Measurements from ENCODE around the gene B3GNT9. TPM values are rescaled to one million over a fixed set of nuclear protein-coding genes. Genes with fewer than 3 reads are reported as not detected.

The B3GNT9 gene
- total RNA-seq, 3 donors from 2014 or later (not counting 1 experiment from before 2014, with no cell fraction given) = 0.80 to 1.3 (median 1.0) TPM

- H3K4me1 Mint-ChIP-seq = peaks cover 25 to 45% of the 10 kb centered on the region in 2 donors
These were observed 8.1 kb upstream of the B3GNT9 start for GRCh38 chr16:67158637-67159600.

DNA sequence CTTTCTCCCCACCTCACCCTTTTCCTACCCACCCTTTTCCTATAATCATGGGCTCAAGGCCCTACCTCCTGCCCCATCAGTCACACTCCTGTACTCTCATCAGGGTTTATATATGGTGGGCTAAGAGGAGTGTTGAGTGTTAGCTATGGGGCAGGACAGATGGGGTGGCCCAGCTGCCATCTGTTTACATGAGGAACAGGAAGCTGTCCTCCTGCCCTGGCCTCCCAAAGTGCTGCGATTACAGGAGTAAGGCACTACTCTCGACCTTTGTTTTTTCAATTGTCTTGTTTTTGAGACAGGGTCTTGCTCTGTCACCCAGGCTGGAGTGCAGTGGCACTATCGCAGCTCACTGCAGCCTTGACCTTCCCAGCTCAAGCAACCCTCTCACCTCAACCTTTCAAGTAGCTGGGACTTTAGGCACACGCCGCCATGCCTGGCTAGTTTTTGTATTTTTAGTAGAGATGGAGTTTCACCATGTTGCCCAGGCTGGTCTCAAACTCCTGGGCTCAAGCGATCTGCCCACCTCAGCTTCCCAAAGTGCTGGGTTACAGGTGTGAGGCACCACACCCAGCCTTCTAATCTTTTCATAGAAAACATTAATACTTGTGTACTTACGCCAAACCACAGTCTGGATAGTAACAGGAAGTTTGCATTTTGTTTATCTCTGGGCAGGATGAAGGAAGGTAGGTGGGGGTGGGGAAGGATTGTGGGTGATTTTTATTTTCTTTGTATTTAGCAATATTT lies 7.3 kb upstream of the B3GNT9 start:
- Histone ChIP-seq H3K27me3 (ENCODE audit: control insufficient read depth, insufficient read depth, low read length) (peaks cover 17% of the 10 kb centered on the region), H3K36me3 (ENCODE audit: control insufficient read depth, insufficient read depth, low read length) (no peaks in the 10 kb centered on the region), H3K4me1 (ENCODE audit: control insufficient read depth, insufficient read depth, low read length) (peaks cover 70% of the 10 kb centered on the region), H3K27ac (ENCODE audit: low read length) (peak overlapping the region; percentile 88), H3K4me3 (ENCODE audit: low read length) (no peak overlapping the region), H3K9me3 (ENCODE audit: control insufficient read depth, insufficient read depth, low read length) (no peaks in the 10 kb centered on the region)
- WGBS (ENCODE audit: insufficient coverage) = 72% methylated on average over 7 of the region's 7 CpGs
- Mint-ChIP-seq H3K36me3 (no peaks in the 10 kb centered on the region), H3K27ac (peak overlapping the region; percentile 80 to 85), H3K4me3 (peak overlapping the region; percentile 88), H3K4me1 (peaks cover 25 to 47% of the 10 kb centered on the region in 2 donors), H3K27me3 (ENCODE audit: low read depth in 2 of 2) (peaks cover 2 to 17% of the 10 kb centered on the region in 2 donors), H3K9me3 (no peaks in the 10 kb centered on the region)
- no peak for ATAC-seq
- DNase-seq = peak in 1 of 2 donors; percentile 67
- intact Hi-C loops (cut with micrococcal nuclease) = loop anchor here (5.0 kb wide), 1 partner anchor 46 kb away; no protein-coding TSS in a partner anchor
- TF ChIP-seq, protein P1, sequence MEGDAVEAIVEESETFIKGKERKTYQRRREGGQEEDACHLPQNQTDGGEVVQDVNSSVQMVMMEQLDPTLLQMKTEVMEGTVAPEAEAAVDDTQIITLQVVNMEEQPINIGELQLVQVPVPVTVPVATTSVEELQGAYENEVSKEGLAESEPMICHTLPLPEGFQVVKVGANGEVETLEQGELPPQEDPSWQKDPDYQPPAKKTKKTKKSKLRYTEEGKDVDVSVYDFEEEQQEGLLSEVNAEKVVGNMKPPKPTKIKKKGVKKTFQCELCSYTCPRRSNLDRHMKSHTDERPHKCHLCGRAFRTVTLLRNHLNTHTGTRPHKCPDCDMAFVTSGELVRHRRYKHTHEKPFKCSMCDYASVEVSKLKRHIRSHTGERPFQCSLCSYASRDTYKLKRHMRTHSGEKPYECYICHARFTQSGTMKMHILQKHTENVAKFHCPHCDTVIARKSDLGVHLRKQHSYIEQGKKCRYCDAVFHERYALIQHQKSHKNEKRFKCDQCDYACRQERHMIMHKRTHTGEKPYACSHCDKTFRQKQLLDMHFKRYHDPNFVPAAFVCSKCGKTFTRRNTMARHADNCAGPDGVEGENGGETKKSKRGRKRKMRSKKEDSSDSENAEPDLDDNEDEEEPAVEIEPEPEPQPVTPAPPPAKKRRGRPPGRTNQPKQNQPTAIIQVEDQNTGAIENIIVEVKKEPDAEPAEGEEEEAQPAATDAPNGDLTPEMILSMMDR (IDR thresholded peaks at IDR 0.05) = no peak

More at GRCh38 chr16:67158637-67159600, 8.1 kb upstream of the B3GNT9 start:
- Histone ChIP-seq H3K4me3 (ENCODE audit: low read length) (peak overlapping the region; percentile 93), H3K9me3 (ENCODE audit: control insufficient read depth, insufficient read depth, low read length) (no peaks in the 10 kb centered on the region), H3K36me3 (ENCODE audit: control insufficient read depth, insufficient read depth, low read length) (no peaks in the 10 kb centered on the region), H3K27ac (ENCODE audit: low read length) (peak overlapping the region; percentile 88), H3K4me1 (ENCODE audit: control insufficient read depth, insufficient read depth, low read length) (peaks cover 77% of the 10 kb centered on the region), H3K27me3 (ENCODE audit: control insufficient read depth, insufficient read depth, low read length) (peaks cover 22% of the 10 kb centered on the region)
- WGBS (ENCODE audit: insufficient coverage) = 6% methylated on average over 34 of the region's 34 CpGs
- peak overlapping the region; percentile 80 to 85 for H3K27ac Mint-ChIP-seq
- H3K27me3 Mint-ChIP-seq (ENCODE audit: low read depth in 2 of 2) = peaks cover 0 to 11% of the 10 kb centered on the region in 2 donors
- peak; percentile 50 to 91 for DNase-seq
- no peaks in the 10 kb centered on the region for H3K9me3 Mint-ChIP-seq
- peak; percentile 25 to 44 (median 30) for ATAC-seq
- H3K36me3 Mint-ChIP-seq = no peaks in the 10 kb centered on the region
- H3K4me3 Mint-ChIP-seq = peak overlapping the region; percentile 88
- intact Hi-C loops (cut with micrococcal nuclease) = loop anchor here (1.0 to 5.0 kb wide), 2 partner anchors 24 to 47 kb away; partner anchors contain the start of gene MATCAP1
- TF ChIP-seq, protein P1 (IDR thresholded peaks at IDR 0.05) = no peak

DNA sequence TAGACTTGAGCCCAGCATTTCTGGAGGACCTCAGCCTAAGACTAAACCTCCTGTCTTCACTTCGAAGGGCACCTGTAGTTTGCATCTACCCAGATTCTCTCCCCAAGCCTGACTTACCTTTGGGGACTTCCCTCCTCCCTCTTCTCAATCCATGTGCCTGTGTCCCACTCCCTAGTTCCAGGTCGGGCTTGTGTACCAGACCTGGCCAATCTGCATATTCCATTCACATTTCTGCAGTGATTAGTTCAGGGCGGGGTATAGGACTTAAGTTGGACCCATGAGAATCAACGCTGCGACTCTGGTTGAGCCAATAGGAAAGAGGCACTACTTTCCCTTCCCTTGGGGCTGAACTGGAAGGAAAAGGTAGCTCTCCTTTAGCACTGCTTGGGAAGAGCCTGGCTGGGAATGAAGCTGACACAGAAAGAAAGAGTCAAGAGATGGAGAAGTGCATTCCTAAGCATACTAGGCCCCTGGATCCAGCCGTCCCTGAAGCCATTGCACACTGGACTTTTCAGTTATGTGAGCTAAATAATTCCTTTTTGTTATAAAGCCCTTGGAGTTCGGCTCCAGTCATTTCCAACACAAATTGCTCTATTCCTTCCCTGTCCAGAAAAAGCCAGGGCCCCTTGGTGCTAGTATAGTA lies 6.4 kb upstream of the B3GNT9 start:
- Mint-ChIP-seq H3K4me1 (peaks cover 25 to 52% of the 10 kb centered on the region in 2 donors), H3K36me3 (no peaks in the 10 kb centered on the region), H3K27ac (peak overlapping the region; percentile 80 to 85), H3K9me3 (no peaks in the 10 kb centered on the region), H3K4me3 (peak overlapping the region; percentile 88), H3K27me3 (ENCODE audit: low read depth in 2 of 2) (peaks cover 7 to 19% of the 10 kb centered on the region in 2 donors)
- Histone ChIP-seq H3K9me3 (ENCODE audit: control insufficient read depth, insufficient read depth, low read length) (no peaks in the 10 kb centered on the region), H3K27ac (ENCODE audit: low read length) (peak overlapping the region; percentile 88), H3K4me3 (ENCODE audit: low read length) (no peak overlapping the region), H3K27me3 (ENCODE audit: control insufficient read depth, insufficient read depth, low read length) (peaks cover 10% of the 10 kb centered on the region), H3K4me1 (ENCODE audit: control insufficient read depth, insufficient read depth, low read length) (peaks cover 62% of the 10 kb centered on the region), H3K36me3 (ENCODE audit: control insufficient read depth, insufficient read depth, low read length) (no peaks in the 10 kb centered on the region)
- intact Hi-C loops (cut with micrococcal nuclease) = loop anchor here (5.0 kb wide), 1 partner anchor 45 kb away; no protein-coding TSS in a partner anchor
- DNase-seq (no peak), ATAC-seq (no peak)
- TF ChIP-seq, protein P1 (IDR thresholded peaks at IDR 0.05) = no peak
- 90% methylated on average over 7 of the region's 7 CpGs for WGBS (ENCODE audit: insufficient coverage)
